ENCODE results near the gene SNRNP40.
"Not testable (repeated sequence)": the region's sequence is repeated elsewhere in the genome, so short reads cannot be mapped to it uniquely, and the experiment has no call there.

The SNRNP40 gene

GRCh38 chr1:31282426-31282825 is 14.2 kb downstream of the SNRNP40 start:
- not testable (repeated sequence) for DNase-seq (ENCODE audit: low spot score)

GRCh38 chr1:31273619-31274018 is 23.0 kb downstream of the SNRNP40 start:
- no peak for DNase-seq (ENCODE audit: low spot score)

GRCh38 chr1:31272369-31272768 is 24.2 kb downstream of the SNRNP40 start:
- no peak for DNase-seq (ENCODE audit: low spot score)

GRCh38 chr1:31266547-31266946 is 30.0 kb downstream of the SNRNP40 start:
- DNase-seq (ENCODE audit: low spot score) = no peak

GRCh38 chr1:31264790-31265386 is 31.7 kb downstream of the SNRNP40 start:
- no peak for DNase-seq (ENCODE audit: low spot score)

- DNase-seq (ENCODE audit: low spot score) = no peak
These were observed 33.2 kb downstream of the SNRNP40 start for GRCh38 chr1:31263408-31263807.

- not testable (repeated sequence) for DNase-seq (ENCODE audit: low spot score)
These were observed 34.2 kb downstream of the SNRNP40 start for GRCh38 chr1:31262393-31262792.

GRCh38 chr1:31261916-31262315 is 34.7 kb downstream of the SNRNP40 start:
- DNase-seq (ENCODE audit: low spot score) = no peak

- DNase-seq (ENCODE audit: low spot score) = no peak
These were observed 36.8 kb downstream of the SNRNP40 start for GRCh38 chr1:31259746-31260145.

- no peak for DNase-seq (ENCODE audit: low spot score)
These were observed 38.0 kb downstream of the SNRNP40 start for GRCh38 chr1:31258581-31258980.

- no peak for DNase-seq (ENCODE audit: low spot score)
These were observed 39.4 kb downstream of the SNRNP40 start for GRCh38 chr1:31257213-31257612.

- DNase-seq (ENCODE audit: low spot score) = no peak
These were observed 46.7 kb downstream of the SNRNP40 start for GRCh38 chr1:31249854-31250253.

- DNase-seq (ENCODE audit: low spot score) = no peak
These were observed 48.3 kb downstream of the SNRNP40 start for GRCh38 chr1:31248276-31248675.

- no peak for DNase-seq (ENCODE audit: low spot score)
These were observed 52.3 kb downstream of the SNRNP40 start for GRCh38 chr1:31244326-31244725.

- DNase-seq (ENCODE audit: low spot score) = no peak
These were observed 52.9 kb downstream of the SNRNP40 start for GRCh38 chr1:31243501-31244286.

GRCh38 chr1:31241321-31241720 is 55.3 kb downstream of the SNRNP40 start:
- DNase-seq (ENCODE audit: low spot score) = no peak

GRCh38 chr1:31239653-31240241 is 56.8 kb downstream of the SNRNP40 start, which contains the start of gene NKAIN1:
Gene NKAIN1 (minus strand): TSS chr1:31239887. CDS start chr1:31239547, 340 bp downstream.
- DNase-seq (ENCODE audit: low spot score) = no peak

- DNase-seq (ENCODE audit: low spot score) = no peak
These were observed 57.5 kb downstream of the SNRNP40 start for GRCh38 chr1:31238986-31239613.

GRCh38 chr1:31238612-31238985 is 58.0 kb downstream of the SNRNP40 start:
- no peak for DNase-seq (ENCODE audit: low spot score)

- no peak for DNase-seq (ENCODE audit: low spot score)
These were observed 61.7 kb downstream of the SNRNP40 start for GRCh38 chr1:31234870-31235269.

GRCh38 chr1:31234123-31234708 is 62.4 kb downstream of the SNRNP40 start:
- DNase-seq (ENCODE audit: low spot score) = no peak

- no peak for DNase-seq (ENCODE audit: low spot score)
These were observed 63.9 kb downstream of the SNRNP40 start for GRCh38 chr1:31232689-31233088.

All from globus pallidus (tissue), 1 donor.